ENCODE results near the gene ELL.

The ELL gene

GRCh38 chr19:18442941-18443340 lies 78.9 kb downstream of the ELL start:
- DNase-seq: no peak

- no peak for DNase-seq
Observed at GRCh38 chr19:18441804-18442788, 79.8 kb downstream of the ELL start.

DNA sequence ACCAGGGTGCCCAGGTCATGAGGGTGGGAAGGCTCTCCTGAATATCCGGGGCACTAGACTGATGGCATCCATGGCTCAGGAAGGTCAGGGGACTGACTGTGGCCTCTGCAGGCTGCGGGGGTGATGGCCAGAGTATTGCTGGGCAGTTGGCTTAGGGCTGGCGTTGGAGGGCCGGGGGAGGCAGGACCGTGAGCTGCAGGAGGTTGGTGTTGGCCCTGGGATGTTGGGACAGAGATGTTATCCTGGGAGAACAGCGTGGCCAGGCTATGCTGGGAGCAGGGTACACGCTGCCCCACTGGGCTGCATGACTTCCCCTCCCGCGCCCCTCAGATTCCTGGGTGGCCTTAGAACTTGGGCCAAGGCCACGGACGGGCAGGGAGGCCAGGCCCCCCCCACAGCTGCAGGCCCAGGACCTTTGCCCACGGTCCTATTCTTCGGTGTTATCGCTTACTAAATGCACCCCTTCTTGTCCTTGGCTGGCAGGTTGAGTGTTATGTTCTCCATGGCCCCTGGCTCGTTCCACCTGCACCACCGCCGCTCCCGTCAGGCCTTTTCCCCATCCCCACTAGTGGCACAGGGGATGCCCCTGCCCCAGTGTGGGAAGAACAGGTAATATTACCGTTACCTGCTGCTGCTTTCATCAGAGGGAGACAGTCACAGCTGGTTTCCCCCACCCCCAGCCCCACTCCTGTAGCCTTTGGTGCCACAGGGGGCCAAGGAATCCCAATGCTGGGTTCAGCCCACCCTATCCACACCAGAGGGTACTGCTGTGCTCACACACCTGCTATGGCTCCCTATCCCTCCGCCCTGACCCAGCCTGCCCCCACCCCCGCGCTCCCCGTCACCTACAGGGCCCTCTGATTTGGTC lies 80.7 kb downstream of the ELL start:
- no peak for DNase-seq

DNA sequence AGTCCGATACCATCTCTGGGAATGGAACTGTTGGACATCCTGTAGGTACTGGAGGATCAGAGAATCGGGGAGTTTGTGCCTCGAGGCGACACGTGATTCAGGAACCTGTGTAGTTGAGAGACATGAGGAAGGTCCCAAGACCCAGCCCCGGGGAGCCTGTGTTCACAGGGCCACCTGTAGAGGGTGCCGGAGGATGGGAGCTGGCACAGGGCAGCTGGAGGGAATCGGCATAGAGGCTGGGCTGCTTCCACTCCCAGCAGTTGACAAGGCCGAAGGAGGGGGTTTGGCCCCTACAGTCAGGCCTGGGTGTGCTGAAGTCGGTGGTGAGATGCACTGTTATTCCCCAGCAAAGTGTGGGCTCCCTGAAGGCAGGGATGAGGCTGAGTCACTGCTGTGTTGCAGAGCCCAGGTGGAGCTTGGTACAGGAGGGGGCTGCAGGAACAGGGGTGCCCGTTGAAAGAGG lies 81.4 kb downstream of the ELL start:
- DNase-seq: no peak

DNA sequence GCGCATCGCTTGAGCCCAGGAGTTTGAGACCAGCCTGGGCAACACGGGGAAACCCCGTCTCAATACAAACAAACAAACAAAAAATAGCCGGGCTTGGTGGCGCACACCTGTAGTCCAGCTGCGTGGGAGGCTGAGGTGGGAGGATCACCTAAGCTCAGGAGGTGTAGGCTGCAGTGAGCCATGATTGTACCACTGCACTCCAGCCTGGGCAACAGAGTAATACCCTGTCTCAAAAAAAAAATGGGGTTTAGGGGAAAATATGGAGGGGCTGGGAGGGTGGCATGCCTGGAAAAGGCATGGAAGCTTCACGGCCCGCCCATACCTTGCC lies 82.0 kb downstream of the ELL start:
- DNase-seq: no peak

DNA sequence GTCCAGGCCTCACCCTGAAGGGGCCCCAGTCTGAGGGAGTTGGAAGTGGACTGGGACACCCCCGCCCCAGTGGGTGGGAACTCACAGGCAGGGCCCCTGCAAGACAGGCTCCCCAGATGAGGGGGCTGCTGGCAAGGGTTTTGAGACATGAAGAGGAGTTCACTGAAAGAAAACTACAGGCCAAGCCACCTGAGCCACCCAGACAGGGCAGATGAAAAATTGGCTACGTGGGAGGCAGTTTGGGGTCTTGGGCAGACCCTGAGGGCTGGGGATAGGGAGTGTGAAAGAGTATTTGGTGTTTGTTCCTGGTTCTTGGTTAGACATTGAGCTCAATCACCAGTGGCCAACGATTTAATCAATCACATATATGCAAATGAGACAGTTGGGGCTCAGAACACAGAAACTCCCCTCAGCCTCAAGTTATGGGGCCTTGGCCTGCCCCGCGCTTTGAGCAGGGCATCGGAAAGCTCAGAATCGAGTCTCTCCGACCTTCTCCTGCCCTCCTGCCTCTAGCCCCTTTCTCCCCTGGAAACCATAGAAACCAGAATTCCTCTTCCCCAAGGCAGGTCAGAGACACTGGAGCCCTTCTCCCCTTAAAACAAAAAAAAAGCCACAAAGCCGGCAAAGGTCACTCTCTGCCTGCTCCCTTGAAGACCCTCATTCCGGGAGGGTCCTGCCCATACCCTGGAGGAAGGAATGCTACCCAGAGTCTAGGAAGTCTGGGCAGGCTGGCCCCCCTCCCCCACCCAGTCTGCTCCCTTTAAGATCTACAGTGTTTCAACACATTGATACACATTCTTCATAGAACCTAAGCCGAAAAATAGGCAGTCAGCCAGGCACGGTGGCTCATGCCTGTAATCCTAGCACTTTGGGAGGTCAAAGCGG lies 82.6 kb downstream of the ELL start:
- DNase-seq: no peak

GRCh38 chr19:18438331-18439024 lies 83.4 kb downstream of the ELL start:
- DNase-seq: no peak

- DNase-seq: no peak
Observed at GRCh38 chr19:18437491-18438330, 84.2 kb downstream of the ELL start, which contains the start of gene ISYNA1. ISYNA1 (minus strand) TSS chr19:18438133; CDS start chr19:18437979, 154 bp downstream.

DNA sequence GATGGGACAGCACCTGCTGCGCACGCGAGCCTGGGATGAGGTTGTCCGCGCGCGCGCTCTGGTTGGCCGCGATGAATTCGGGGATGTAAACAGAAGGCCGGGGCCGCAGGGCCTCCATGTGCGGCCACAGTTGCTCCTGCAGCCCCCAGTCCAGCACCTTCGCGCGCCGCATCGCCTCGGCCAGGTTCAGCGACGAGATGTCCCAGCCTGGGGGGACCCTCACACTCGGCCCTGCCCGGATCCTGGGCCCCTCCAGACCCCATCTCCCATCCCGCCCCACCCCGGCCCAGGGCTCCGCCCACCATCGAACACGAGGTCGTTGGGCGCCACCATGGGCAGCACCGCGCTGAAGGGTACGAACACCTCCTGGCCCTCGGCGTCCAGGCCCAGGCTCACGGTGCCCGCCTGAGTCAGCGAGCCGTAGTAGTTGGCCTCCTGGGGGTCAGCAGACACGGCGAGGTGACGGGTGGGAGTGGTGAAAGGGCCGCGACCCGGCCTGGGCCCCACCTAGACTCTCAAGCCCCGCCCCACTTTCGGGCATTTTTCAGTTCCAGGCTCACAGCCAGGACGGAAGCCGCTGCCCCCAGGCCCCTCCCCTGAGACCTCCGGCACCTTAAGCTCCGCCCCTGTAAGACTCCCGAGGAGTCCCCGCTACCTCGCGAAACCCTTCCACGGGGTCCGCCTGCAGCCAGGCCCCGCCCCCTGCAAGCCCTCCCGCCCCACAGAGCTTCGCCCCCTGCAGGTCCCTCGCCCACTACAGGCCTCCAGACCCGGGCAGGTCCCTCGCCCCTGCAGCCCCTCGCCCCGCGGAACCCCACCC lies 85.0 kb downstream of the ELL start:
- DNase-seq: peak; percentile 59

DNA sequence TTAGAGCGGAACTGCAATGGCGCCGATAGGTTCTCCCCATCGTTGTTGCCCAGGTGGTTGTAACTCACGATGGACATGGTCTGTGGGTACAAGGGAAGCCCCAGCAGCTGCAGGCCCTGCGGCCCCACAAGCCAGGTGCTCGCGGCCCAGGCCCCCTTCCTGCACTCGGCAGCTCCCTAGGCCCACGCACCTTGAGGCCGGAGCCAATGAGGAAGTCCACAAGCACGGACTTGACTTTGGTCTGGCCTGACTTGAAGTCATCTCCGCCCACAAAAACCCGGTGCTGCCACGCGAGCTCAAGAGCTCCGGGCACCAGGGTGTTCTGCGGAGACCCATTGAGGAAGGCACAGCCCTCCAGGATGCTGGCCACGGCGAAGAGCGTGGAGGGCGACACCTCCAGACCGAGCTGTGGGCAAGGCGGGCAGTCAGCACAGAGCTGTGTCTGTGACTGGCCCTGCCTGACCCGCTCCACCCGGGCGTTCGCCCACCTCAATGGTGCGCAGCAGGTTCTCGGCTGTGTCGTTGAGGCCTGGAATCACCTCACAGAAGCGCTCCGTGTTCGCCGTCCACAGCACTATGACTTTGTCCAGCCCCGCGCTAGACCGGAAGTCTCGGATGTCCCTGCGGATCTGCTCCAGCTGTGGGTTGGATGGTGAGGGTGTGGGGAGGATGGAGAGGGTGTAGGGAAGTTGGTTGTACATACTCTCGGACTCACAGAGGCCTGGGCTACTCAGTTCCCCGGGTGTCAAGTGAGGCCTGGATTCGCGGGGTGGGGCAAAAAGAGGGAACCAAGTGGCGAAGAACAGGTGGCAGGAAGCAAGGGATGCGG lies 85.8 kb downstream of the ELL start:
- no peak for DNase-seq

DNA sequence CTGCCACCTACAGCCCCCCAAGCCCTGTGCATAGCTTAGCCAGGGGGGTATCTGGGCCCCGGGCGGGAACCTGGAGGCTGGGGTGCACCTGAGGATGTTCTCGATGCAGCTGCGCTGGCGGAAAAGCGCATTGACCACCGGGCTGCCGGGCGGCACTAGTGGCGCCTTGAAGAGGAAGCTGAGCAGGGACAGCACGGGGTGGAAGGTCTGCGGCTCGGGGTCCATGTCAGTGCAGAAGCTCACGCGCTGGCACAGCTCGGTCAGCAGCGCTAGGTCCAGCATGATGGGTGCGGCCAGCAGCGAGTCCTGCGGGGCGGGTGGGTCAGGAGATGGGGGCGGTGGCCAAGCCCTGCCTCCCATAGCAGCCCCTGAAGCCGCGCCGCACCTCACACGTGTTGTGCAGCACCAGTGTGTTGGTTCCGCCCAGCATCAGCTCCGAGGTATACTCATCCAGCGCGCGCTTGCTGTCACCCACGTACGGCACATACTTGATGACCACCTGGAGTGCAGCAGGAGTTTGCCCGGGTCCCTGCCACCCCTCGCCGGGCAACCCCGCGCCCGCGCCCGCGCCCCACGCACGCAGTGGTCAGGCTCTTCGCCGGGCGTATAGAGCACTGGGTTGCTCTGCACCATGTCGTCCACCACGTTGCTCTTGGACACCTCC lies 86.6 kb downstream of the ELL start:
- no peak for DNase-seq

GRCh38 chr19:18434411-18435175 lies 87.3 kb downstream of the ELL start:
- DNase-seq: no peak

GRCh38 chr19:18433735-18434398 lies 88.0 kb downstream of the ELL start:
- DNase-seq: no peak

DNA sequence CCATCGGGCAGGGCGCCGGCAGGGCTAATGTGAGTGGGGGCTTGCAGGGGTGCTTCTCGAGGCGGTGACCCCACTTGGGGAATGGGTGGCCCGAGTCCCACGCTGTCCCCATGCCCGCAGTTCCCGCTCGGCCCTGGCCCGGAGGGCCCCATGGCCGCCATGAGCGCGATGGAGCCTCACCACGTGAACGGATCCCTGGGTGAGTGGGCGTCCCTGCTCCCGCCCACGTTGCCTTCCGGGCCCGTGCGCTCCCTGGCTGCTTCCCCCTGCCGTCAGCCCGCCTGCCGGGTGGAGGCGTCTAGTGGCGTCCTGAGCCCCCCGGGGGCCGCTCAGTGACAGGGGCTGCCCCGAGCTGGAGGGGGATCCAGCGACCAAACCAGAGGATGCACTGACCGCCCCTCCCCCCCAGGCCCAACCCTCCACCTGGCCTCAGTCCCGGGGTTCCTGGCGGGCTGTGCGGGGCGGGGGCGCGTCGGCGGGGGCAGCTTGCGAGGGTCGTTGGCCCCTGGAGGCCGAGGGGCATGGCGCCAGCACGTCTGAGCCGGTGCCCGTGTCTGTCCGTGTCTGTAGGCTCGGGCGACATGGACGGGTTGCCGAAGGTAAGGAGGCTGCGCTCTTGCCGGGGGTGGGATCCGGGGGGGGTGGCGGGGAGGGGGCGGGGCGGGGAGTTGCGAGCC lies 88.7 kb downstream of the ELL start:
- DNase-seq: no peak

GRCh38 chr19:18432275-18433014 lies 89.4 kb downstream of the ELL start:
- no peak for DNase-seq

All from activated CD4-positive, CD25-positive, alpha-beta regulatory T cell treated with anti-CD3 and anti-CD28 coated beads, Interleukin-2, amount 50 U/mL, for 72 hours (primary cell).